Esophagus (tissue), 2 donors: Measurements from ENCODE around the gene EIF4E2. TPM values are rescaled to one million over a fixed set of nuclear protein-coding genes. Genes with fewer than 3 reads are reported as not detected.

Source experiments
- H3K27ac ChIP-seq, 2 donors: one replicate each; pipeline ENCODE4 v1.5.1; 2013; ENCODE audit warnings: low read depth in 2 of 2, mild to moderate bottlenecking in 2 of 2, inconsistent platforms in 1 of 2, low read length in 1 of 2, moderate library complexity in 1 of 2
- H3K27me3 ChIP-seq, 2 donors: one replicate each; pipeline ENCODE4 v1.6.1; 2013; ENCODE audit warnings: low read length in 2 of 2, control low read depth in 1 of 2, mild to moderate bottlenecking in 1 of 2; ENCODE audit not compliant: insufficient read depth in 2 of 2, control insufficient read depth in 1 of 2
- H3K36me3 ChIP-seq, 2 donors: one replicate each; pipeline ENCODE4 v1.6.1; 2013; ENCODE audit warnings: low read length in 1 of 2; ENCODE audit not compliant: control insufficient read depth in 2 of 2, insufficient read depth in 2 of 2
- H3K4me1 ChIP-seq, 2 donors: one replicate each; pipeline ENCODE4 v1.6.1; 2013; ENCODE audit warnings: low read length in 1 of 2; ENCODE audit not compliant: control insufficient read depth in 2 of 2, insufficient read depth in 2 of 2
- H3K4me3 ChIP-seq, 2 donors: one replicate each; pipeline ENCODE4 v1.5.1; 2013; ENCODE audit warnings: low read length in 2 of 2, mild to moderate bottlenecking in 2 of 2, low read depth in 1 of 2, moderate library complexity in 1 of 2
- H3K9me3 ChIP-seq, 2 donors: one replicate each; pipeline ENCODE4 v1.6.1; 2013; ENCODE audit warnings: mild to moderate bottlenecking in 2 of 2, low read depth in 1 of 2, low read length in 1 of 2, moderate library complexity in 1 of 2; ENCODE audit not compliant: control insufficient read depth in 2 of 2, insufficient read depth in 1 of 2
- WGBS, 2 donors: extraction: QIAGEN DNeasy Blood & Tissue Kit; methylation state at CpG; one replicate each; pipeline ENCODE4 v1.1.7; 2013; 5-methylcytosine and 5-hydroxymethylcytosine counted together
- polyA plus RNA-seq, 2 donors: library from polyadenylated mRNA; stranded (reverse); fragments of 200-250 nt; gene quantifications; one replicate each; pipeline ENCODE4 v1.2.3, GENCODE V29; 2013
- donor health status: healthy with polysubstance abuse.
- donor health status: Bipolar disorder and iron deficiency.

The EIF4E2 gene
- polyA plus RNA-seq, 2 donors = 45.9 to 56.7 TPM

DNA sequence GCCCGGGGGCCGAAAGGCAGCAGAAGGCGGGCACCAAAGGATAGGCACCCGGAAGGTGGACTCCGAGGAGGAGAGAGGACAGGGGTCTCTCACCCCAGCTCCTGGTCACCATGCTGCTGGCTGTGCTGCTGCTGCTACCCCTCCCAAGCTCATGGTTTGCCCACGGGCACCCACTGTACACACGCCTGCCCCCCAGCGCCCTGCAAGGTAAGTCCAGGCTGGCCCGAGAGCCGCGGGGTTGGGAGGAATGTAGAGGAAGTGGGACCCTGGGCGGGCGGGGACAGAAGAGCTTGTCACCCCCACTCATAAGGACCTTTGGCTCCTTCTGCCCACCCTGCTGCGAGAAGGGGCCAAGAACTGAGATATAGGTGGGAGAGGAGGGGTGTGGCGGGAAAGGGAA is 30.0 kb upstream of the EIF4E2 start:
- WGBS, 2 donors = 73 to 74% methylated on average over 15 of the region's 15 CpGs
- peaks cover 0 to 24% of the 10 kb centered on the region in 2 donors for H3K27me3 ChIP-seq
- no peaks in the 10 kb centered on the region for H3K9me3 ChIP-seq
- no peaks in the 10 kb centered on the region for H3K36me3 ChIP-seq
- H3K27ac ChIP-seq = no peak overlapping the region
- H3K4me3 ChIP-seq = no peak overlapping the region
- peaks cover 3 to 11% of the 10 kb centered on the region in 2 donors for H3K4me1 ChIP-seq

DNA sequence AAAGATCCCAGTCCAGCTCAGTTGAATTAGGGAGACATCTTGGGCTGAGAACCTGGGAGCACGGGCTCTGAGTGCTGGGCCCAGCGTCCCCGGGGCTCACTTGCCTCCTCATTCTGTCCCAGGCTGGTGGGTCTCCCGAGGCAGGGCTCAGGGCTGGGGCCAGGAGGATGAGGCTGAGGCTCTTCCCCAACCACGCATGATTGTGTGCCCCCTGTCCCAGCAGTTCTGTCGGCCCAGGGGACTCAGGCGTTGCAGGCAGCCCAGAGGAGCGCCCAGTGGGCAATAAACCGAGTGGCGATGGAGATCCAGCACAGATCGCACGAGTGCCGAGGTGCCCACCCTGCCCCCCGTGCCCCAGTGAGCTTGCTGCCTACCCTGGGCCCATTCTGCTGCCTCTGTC is 29.4 kb upstream of the EIF4E2 start:
- 83 to 86% methylated on average over 14 of the region's 14 CpGs for WGBS, 2 donors
- Histone ChIP-seq H3K27ac (no peak overlapping the region), H3K9me3 (no peaks in the 10 kb centered on the region), H3K4me1 (peaks cover 3 to 11% of the 10 kb centered on the region in 2 donors), H3K27me3 (peaks cover 0 to 24% of the 10 kb centered on the region in 2 donors), H3K36me3 (no peaks in the 10 kb centered on the region), H3K4me3 (no peak overlapping the region)

DNA sequence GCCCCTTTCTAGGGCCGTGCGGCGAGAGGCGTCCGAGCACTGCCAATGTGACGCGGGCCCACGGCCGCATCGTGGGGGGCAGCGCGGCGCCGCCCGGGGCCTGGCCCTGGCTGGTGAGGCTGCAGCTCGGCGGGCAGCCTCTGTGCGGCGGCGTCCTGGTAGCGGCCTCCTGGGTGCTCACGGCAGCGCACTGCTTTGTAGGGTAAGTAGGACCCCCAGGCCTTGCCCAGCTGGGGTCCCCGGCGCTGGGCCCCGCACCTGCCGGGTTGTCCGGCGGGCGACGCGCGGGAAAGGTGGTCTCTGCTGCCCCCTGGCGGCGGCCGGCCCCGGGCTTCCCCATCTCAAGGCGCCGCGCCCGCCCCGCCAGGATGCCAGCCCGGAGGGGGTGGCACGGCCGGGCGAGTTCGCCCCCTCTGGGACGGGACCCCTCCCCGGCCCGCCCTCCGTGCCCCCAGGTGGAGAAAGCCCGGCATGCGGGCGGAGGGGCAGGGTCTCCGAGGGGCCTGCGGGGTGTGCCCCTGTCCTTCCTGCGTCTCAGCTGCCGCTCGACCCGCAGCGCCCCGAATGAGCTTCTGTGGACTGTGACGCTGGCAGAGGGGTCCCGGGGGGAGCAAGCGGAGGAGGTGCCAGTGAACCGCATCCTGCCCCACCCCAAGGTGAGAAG is 28.4 kb upstream of the EIF4E2 start:
- H3K4me1 ChIP-seq = peaks cover 3 to 11% of the 10 kb centered on the region in 2 donors
- H3K36me3 ChIP-seq = no peaks in the 10 kb centered on the region
- no peak overlapping the region for H3K4me3 ChIP-seq
- no peaks in the 10 kb centered on the region for H3K9me3 ChIP-seq
- H3K27me3 ChIP-seq = peaks cover 0 to 24% of the 10 kb centered on the region in 2 donors
- 6 to 7% methylated on average over 46 to 66 of the region's 66 CpGs for WGBS, 2 donors
- H3K27ac ChIP-seq = no peak overlapping the region

DNA sequence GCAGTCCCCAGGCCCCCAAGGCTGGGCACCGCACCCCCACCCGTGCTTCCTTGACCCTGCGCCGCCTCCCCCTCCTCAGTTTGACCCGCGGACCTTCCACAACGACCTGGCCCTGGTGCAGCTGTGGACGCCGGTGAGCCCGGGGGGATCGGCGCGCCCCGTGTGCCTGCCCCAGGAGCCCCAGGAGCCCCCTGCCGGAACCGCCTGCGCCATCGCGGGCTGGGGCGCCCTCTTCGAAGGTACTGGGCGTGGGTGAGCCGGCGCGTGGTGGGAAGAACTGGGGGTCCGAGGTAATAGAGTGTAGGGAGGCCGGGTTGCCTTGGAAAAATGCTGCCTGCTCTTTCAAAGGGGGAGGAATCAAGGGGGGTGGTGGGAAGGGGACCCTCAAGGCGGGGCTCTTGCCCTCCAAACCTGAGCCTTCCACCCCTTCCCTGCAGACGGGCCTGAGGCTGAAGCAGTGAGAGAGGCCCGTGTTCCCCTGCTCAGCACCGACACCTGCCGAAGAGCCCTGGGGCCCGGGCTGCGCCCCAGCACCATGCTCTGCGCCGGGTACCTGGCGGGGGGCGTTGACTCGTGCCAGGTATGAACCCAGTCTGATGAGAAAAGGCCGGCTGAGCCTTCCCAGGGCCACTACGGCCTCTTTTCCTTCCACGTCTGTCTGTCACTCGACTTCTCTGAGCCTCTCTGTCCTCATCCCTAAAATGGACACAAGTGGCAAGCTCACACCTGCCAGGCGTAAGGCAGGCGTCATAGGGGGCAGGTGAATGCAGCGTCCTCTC is 27.7 kb upstream of the EIF4E2 start:
- 14 to 19% methylated on average over 43 to 46 of the region's 46 CpGs for WGBS, 2 donors
- H3K27me3 ChIP-seq = peaks cover 0 to 24% of the 10 kb centered on the region in 2 donors

DNA sequence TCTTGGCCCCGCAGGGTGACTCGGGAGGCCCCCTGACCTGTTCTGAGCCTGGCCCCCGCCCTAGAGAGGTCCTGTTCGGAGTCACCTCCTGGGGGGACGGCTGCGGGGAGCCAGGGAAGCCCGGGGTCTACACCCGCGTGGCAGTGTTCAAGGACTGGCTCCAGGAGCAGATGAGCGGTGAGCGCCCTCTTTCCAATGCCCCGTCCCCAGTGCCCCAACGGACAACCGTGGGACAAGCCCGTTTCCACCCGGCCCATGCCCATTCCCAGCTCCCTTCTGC is 27.1 kb upstream of the EIF4E2 start:
- no peak overlapping the region for H3K27ac ChIP-seq
- WGBS, 2 donors = 11 to 12% methylated on average over 16 of the region's 16 CpGs
- no peaks in the 10 kb centered on the region for H3K9me3 ChIP-seq
- peaks cover 0 to 24% of the 10 kb centered on the region in 2 donors for H3K27me3 ChIP-seq
- H3K4me3 ChIP-seq = peak overlapping the region in 1 of 2 donors; percentile 1
- no peaks in the 10 kb centered on the region for H3K36me3 ChIP-seq
- peaks cover 3 to 11% of the 10 kb centered on the region in 2 donors for H3K4me1 ChIP-seq

More for the DNA sequence above, 27.7 kb upstream of the EIF4E2 start:
- Histone ChIP-seq H3K4me1 (peaks cover 3 to 11% of the 10 kb centered on the region in 2 donors), H3K9me3 (no peaks in the 10 kb centered on the region), H3K27ac (no peak overlapping the region), H3K4me3 (no peak overlapping the region), H3K36me3 (no peaks in the 10 kb centered on the region)

DNA sequence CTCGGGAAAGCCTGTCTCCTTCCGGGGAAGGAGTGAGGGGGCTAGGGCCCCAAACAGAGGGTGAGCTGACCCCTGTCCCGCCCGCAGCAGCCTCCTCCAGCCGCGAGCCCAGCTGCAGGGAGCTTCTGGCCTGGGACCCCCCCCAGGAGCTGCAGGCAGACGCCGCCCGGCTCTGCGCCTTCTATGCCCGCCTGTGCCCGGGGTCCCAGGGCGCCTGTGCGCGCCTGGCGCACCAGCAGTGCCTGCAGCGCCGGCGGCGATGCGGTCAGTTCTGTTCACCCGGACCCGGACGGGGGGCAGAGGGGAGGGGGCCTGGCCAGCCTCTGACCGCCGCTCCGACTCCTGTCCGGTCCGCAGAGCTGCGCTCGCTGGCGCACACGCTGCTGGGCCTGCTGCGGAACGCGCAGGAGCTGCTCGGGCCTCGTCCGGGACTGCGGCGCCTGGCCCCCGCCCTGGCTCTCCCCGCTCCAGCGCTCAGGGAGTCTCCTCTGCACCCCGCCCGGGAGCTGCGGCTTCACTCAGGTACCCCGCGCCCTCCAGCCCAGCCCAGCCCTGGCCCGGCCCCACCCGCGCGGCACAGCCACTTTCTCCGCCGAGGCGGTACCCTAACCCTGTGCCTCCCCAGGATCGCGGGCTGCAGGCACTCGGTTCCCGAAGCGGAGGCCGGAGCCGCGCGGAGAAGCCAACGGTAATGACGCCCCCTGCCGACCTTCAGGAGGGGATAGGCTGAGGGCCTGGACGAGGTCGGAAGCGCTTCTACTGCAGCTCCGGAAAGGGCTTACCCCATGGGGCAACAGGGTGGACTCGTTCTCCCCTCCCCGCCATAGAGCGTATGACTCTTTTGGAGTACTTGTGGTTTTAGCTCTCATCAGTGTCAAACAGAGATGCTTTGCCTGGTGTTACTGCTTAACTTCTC is 26.5 kb upstream of the EIF4E2 start:
- H3K27ac ChIP-seq = no peak overlapping the region
- peak overlapping the region; percentile 1 to 13 for H3K4me3 ChIP-seq
- H3K9me3 ChIP-seq = no peaks in the 10 kb centered on the region
- WGBS, 2 donors = 1% methylated on average over 70 to 75 of the region's 75 CpGs
- no peaks in the 10 kb centered on the region for H3K36me3 ChIP-seq
- H3K27me3 ChIP-seq = peaks cover 0 to 24% of the 10 kb centered on the region in 2 donors
- peaks cover 3 to 11% of the 10 kb centered on the region in 2 donors for H3K4me1 ChIP-seq

DNA sequence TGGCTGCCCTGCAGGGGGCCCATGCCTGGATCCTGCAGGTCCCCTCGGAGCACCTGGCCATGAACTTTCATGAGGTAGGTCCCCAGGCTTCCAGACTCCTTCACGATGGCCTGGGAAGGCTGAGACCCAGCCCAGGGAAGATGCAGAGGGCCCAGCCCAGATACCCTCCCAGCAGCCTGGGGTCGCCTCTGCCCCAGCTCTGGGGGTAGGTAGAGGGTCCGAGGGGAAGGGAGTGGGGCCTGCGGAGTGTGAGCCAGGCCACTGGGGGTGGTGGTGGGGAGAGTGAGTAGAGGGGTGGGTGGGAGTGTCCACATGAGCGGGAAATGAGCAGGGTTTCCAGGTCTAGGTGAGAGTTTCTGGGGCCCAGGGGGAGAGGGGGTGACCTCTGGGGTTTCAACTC is 25.7 kb upstream of the EIF4E2 start:
- no peak overlapping the region for H3K4me3 ChIP-seq
- no peak overlapping the region for H3K27ac ChIP-seq
- H3K27me3 ChIP-seq = peaks cover 0 to 24% of the 10 kb centered on the region in 2 donors
- H3K36me3 ChIP-seq = no peaks in the 10 kb centered on the region
- WGBS, 2 donors = 72 to 73% methylated on average over 6 of the region's 6 CpGs
- H3K9me3 ChIP-seq = no peaks in the 10 kb centered on the region
- peaks cover 3 to 11% of the 10 kb centered on the region in 2 donors for H3K4me1 ChIP-seq

DNA sequence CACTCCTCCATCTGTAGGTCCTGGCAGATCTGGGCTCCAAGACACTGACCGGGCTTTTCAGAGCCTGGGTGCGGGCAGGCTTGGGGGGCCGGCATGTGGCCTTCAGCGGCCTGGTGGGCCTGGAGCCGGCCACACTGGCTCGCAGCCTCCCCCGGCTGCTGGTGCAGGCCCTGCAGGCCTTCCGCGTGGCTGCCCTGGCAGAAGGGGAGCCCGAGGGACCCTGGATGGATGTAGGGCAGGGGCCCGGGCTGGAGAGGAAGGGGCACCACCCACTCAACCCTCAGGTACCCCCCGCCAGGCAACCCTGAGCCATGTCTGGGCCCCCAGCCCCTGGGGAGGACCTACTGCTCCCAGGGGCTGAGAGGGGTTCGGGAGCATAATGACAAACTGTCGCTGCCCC is 25.3 kb upstream of the EIF4E2 start:
- H3K9me3 ChIP-seq = no peaks in the 10 kb centered on the region
- H3K4me3 ChIP-seq = no peak overlapping the region
- WGBS, 2 donors = 85 to 87% methylated on average over 14 of the region's 14 CpGs
- H3K36me3 ChIP-seq = no peaks in the 10 kb centered on the region
- peaks cover 3 to 11% of the 10 kb centered on the region in 2 donors for H3K4me1 ChIP-seq
- no peak overlapping the region for H3K27ac ChIP-seq
- peaks cover 0 to 24% of the 10 kb centered on the region in 2 donors for H3K27me3 ChIP-seq

DNA sequence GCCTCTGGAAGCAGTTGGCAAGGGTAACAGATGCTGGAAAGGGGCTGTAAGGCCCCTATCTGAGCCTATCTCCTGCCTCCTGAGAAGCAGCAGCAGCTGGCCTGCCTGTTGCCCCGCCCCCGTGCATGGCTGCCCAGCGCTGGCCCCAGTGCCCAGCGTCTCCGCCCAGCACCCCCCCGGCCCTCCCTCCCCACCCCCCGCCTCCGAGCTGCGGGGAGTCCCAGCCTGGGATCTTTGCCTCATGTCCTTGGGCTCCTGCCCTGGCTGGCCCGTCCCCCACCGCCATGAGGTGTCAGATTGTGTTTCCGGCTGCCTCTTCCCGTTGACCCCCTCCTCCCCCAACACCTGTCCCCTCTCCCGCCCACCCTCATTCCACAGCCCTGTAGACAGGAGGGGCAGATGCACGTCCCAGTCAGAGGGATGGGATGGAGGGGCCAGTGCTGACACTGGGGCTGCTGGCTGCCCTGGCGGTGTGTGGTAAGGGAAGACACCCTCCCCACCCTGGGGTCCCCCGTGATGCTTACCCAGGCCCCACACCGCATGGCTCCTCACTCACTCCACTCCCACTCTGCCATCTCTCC is 24.6 kb upstream of the EIF4E2 start, which contains the start of gene CHRND:
Gene CHRND (plus strand): TSS at position 370 of the 581 bp plus-strand sequence. CDS start 56 bp downstream, at position 426.
- Histone ChIP-seq H3K36me3 (no peaks in the 10 kb centered on the region), H3K9me3 (no peaks in the 10 kb centered on the region), H3K4me1 (peaks cover 3 to 11% of the 10 kb centered on the region in 2 donors), H3K4me3 (no peak within 1 kb of the TSS), H3K27me3 (peaks cover 0 to 24% of the 10 kb centered on the region in 2 donors), H3K27ac (no peak within 1 kb of the TSS)
- 13 to 16% methylated on average over 11 to 18 of the region's 18 CpGs for WGBS, 2 donors
